ENCODE results near the gene PTGFRN.

- TF ChIP-seq EZH2 (IDR thresholded peaks at IDR 0.05; ENCODE audit: low read length, unreplicated experiment) (no peak), CTCF (conservative IDR thresholded peaks at IDR 0.05; ENCODE audit: low read depth, low read length) (no peak), EZH2phosphoT487 (IDR thresholded peaks at IDR 0.05; ENCODE audit: borderline replicate concordance, low read length) (no peak)
These were observed 57.1 kb downstream of the PTGFRN start for GRCh38 chr1:116966791-116967190.
